Measurements from ENCODE around the gene NDUFAB1.
"Not testable (repeated sequence)": the region's sequence is repeated elsewhere in the genome, so short reads cannot be mapped to it uniquely, and the experiment has no call there.

The NDUFAB1 gene

DNA sequence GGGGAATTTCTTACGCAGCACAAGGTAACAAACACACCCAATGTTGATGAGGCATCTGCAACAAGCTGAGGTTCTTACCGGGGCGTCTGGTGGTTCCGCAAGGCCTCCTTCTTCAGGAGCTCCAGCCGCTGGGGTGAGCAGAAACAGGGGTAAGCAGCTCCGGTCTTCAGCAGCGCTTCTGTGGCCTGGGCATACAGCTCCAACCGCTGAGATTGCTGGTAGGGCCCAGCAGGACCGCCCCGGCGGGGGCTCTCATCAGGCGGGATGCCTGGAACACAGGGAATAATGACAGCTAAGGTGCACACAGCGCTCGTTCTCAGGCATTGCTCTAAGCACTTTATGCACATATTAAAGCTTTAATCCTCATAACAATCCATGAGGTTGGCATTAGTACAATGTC is 51.7 kb downstream of the NDUFAB1 start:
- no peak for DNase-seq

DNA sequence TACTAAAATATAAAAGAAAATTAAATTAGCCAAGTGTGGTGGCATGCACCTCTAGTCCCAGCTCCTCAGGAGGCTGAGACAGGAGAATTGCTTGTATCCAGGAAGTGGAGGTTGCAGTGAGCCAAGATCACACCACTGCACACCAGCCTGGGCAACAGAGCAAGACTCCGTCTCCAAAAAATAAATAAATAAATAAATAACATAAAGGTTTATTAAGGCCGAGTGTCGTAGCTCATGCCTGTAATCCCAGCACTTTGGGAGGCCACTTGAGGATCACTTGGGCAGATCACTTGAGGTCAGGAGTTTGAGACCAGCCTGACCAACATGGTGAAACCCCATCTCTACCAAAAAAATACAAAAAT is 55.3 kb downstream of the NDUFAB1 start:
- not testable (repeated sequence) for DNase-seq

DNA sequence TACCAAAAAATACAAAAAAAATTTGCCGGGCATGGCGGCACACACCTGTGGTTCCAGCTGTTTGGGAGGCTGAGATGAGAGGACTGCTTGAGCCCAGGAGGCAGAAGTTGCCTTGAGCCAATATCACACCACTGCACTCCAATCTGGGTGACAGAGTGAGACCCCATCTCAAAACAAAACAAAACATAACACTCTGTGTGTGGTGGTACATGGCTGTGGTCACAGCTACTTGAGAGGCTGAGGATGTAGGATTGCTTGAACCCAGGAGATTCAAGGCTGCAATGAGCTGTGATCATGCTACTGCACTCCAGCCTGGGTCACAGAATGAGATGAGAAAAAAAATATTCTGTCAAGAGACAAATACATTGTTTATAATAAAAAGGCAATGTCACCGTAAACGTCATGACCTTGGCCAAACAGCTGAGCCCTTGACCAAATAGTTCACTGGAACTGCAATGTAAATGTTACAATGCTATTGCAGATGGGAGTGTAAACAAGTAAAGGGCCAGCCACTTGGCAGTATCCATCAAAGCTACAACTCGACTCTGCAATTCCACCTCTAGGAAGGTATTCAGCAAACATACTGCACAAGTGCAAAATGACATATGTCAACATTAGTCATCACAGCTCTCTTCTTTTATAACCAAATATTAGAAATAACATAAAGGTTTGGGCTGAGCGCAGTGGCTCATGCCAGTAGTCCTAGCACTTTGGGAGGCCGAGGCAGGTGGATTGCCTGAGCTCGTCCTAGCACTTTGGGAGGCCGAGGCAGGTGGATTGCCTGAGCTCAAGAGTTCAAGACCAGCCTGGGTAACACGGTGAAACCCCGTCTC is 55.9 kb downstream of the NDUFAB1 start:
- DNase-seq: no peak

DNA sequence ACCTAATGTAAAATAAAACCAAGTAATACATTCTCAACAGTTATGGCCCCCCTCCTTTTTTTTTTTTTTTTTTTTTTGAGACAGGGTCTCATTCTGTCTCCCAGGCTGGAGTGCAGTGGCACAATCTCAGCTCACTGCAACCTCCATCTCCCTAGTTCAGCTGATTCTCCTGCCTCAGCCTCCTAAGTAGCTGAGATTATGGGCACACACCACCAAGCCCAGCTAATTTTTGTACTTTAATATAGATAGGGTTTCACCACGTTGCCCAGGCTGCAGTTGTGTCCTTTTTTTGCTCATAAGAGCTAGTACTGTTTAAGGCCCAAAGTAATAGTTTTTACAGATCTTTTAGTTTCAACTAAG is 57.2 kb downstream of the NDUFAB1 start:
- no peak for DNase-seq

DNA sequence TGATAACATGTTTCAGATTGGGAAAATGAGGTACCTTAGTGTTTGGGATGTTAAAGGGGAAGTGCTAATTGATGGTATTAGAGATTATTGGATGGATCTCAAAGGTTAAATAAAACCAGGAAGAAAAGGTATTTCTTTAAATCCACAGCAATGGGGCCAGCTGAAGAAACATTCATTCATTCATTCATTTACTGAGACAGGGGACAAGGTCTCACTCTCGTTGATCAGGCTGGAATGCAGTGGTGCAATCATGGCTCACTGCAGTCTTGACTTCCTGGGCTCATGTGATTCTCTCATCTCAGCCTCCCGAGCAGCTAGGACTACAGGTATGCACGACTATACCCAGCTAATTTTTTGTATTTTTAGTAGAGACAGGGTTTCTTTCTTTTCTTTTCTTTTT is 58.7 kb downstream of the NDUFAB1 start:
- DNase-seq: no peak

DNA sequence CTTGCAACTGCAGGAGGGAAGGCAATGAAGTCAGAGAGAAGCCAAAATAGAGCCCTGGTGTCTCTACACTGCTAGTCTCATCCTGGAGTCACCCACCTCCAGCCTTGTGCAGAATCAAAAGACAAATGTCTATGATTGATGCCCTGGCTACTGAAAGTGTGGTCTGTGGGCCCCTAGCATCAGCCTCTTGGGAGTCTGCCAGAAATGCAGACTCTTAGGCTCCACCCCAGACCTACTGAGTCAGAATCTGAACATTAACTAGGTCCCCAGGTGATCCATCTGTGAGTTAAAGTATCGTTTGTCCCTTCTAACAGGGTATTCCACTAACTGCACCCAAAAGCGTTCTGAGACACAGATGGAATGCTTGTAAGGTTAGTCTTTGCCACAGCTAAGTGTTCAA is 60.2 kb downstream of the NDUFAB1 start:
- no peak for DNase-seq

DNA sequence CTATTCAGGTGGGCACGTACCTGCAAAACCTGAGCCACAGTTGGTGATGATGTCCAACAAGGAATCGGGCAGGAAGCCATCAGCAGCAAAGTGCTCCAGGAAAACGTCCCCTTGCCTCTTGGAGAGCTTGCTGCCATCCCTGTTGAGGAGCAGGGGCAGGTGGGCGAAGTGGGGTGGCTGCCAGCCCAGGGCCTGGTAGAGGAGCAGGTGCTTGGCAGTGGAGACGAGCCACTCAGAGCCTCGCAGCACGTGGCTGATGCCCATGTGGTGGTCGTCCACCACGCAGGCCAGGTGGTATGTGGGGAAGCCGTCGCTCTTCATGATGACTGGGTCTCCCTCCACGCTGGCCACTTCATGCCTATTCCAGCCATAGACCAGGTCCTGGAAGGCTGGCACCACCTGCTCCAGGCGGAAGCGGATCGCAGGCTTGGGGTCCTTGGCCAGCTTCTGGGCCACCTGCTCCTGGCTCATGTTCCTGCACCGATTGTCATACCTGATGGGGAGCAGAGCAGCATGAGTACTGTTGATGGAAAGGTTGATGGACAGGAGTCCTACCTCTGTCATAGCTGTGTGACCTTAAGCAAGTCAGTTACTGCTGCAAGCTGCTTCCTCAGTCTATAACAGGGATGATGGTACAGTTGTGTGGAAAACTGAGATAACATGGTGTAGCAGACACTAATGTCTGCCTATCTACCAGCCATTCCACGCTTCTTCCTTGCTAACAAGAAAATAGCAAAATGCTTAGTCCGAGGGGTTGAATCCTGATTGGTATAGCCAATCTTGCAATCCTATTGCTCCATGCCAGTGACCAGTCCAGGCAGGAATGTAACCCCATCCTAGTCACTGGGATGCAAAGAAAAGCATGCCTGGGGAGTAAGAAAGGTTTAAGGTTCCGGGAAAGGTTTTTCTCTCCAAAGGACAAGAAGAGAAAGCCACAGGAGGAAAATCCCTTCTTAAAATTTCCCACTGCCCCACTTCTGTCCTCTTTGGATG is 61.0 kb downstream of the NDUFAB1 start:
- DNase-seq: no peak

DNA sequence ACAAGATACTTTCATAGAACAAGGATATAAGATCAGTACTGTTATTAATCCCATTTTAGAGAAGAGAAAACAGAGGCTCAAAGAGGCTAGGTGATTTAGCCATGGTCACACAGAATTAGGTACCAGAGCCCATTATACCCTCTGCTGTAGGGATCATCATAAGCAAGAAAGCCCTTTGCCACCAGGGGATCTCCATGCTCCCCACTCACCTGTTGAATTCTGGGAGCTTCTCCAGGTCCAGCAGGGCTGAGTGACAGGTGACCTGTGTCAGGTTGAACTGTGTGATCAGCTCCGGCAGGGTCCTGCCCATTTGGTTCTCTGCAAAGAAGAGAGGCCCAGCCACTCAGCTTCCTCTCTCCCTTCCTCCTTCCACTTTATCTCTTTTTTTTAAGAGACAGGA is 63.7 kb downstream of the NDUFAB1 start:
- no peak for DNase-seq
